ENCODE measurements around the gene MRPS25. TPM values are rescaled to one million over a fixed set of nuclear protein-coding genes. Genes with fewer than 3 reads are reported as not detected.

The MRPS25 gene
- total RNA-seq, 1 donor from 2014 or later = 85.9 TPM

DNA sequence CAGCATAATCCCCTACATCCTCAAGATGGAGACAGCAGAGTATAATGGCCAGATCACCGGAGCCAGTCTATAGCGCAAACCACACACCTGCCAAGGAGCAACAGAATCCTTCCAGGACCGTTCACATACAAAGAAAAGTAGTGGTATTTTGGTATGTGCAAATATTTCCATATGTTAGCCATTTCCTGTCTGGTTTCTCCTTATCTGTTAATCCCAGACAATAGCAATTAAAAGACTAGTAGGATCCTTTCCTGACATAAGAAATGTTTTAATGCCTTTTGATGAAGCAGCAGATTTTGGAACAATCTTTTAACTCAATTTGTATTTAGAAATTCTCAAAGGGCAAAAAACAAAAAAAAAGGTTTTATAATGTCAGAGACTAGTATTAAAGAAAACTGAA, 22.2 kb downstream of the MRPS25 start:
- Mint-ChIP-seq H3K27me3 (no peaks in the 10 kb centered on the region), H3K4me1 (peaks cover 5% of the 10 kb centered on the region), H3K27ac (no peak overlapping the region), H3K4me3 (no peak overlapping the region), H3K36me3 (ENCODE audit: low read depth) (peaks cover 94% of the 10 kb centered on the region), H3K9me3 (no peaks in the 10 kb centered on the region)
- no peak for TF ChIP-seq CTCF (IDR thresholded peaks at IDR 0.05)
- ATAC-seq (ENCODE audit: low read depth) = no peak
- no peak for DNase-seq
- intact Hi-C loops (cut with micrococcal nuclease) = no loop called here
- POLR2A ChIA-PET = no interaction called here
- CTCF ChIA-PET = no interaction called here

- intact Hi-C loops (cut with micrococcal nuclease) = no loop called here
- Mint-ChIP-seq H3K9me3 (no peaks in the 10 kb centered on the region), H3K36me3 (ENCODE audit: low read depth) (peaks cover 95% of the 10 kb centered on the region), H3K4me1 (peaks cover 5% of the 10 kb centered on the region), H3K4me3 (no peak overlapping the region), H3K27ac (no peak overlapping the region), H3K27me3 (no peaks in the 10 kb centered on the region)
- TF ChIP-seq CTCF (IDR thresholded peaks at IDR 0.05) = no peak
- ChIA-PET CTCF (no interaction called here), POLR2A (no interaction called here)
- DNase-seq (no peak), ATAC-seq (ENCODE audit: low read depth) (no peak)
These were observed 23.2 kb downstream of the MRPS25 start for GRCh38 chr3:15041950-15042349.

DNA sequence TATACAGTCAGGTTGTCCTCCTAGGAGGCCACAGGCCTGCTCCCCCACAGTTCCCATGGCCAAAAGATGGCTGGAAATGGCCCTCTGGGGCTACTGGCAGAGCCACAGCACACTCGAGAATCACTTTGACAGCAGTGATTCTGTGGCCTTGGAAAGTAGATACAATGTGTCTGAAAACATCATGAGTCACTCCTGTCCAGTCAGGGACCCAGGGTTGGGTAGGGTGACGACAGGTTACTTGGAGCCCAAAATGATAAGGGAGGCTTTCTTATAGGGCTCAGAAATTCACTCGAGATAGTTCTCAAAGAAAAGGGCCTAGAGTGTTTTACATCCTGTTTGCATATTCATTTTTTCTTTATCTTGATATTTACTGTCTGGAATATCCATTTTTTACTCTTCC, 24.3 kb downstream of the MRPS25 start:
- Mint-ChIP-seq H3K27me3 (no peaks in the 10 kb centered on the region), H3K4me1 (peaks cover 5% of the 10 kb centered on the region), H3K27ac (peak overlapping the region; percentile 18), H3K4me3 (no peak overlapping the region), H3K9me3 (no peaks in the 10 kb centered on the region), H3K36me3 (ENCODE audit: low read depth) (peaks cover 94% of the 10 kb centered on the region)
- no peak for TF ChIP-seq CTCF (IDR thresholded peaks at IDR 0.05)
- ChIA-PET POLR2A (no interaction called here), CTCF (no interaction called here)
- DNase-seq (no peak), ATAC-seq (ENCODE audit: low read depth) (no peak)
- intact Hi-C loops (cut with micrococcal nuclease) = no loop called here

- Mint-ChIP-seq H3K4me3 (no peak overlapping the region), H3K36me3 (ENCODE audit: low read depth) (peaks cover 88% of the 10 kb centered on the region), H3K27ac (no peak overlapping the region), H3K9me3 (no peaks in the 10 kb centered on the region), H3K27me3 (no peaks in the 10 kb centered on the region), H3K4me1 (no peaks in the 10 kb centered on the region)
- ATAC-seq (ENCODE audit: low read depth) = no peak
- intact Hi-C loops (cut with micrococcal nuclease) = no loop called here
- no peak for DNase-seq
- TF ChIP-seq CTCF (IDR thresholded peaks at IDR 0.05) = no peak
- ChIA-PET CTCF (no interaction called here), POLR2A (interaction anchor here (1.4 kb wide), 1 partner anchor 27 kb away, joined by 3 read pairs; the partner anchor contains the start of gene MRPS25)
These were observed 26.8 kb downstream of the MRPS25 start for GRCh38 chr3:15038306-15038705.

GRCh38 chr3:15033103-15033502, 32.0 kb downstream of the MRPS25 start:
- Mint-ChIP-seq H3K27me3 (no peaks in the 10 kb centered on the region), H3K4me1 (no peaks in the 10 kb centered on the region), H3K4me3 (no peak overlapping the region), H3K36me3 (ENCODE audit: low read depth) (peaks cover 87% of the 10 kb centered on the region), H3K27ac (no peak overlapping the region), H3K9me3 (no peaks in the 10 kb centered on the region)
- POLR2A ChIA-PET = interaction anchor here (0.6 kb wide), 1 partner anchor 93 kb away, joined by 7 read pairs; no protein-coding TSS in a partner anchor
- no peak for DNase-seq
- CTCF ChIA-PET = no interaction called here
- ATAC-seq (ENCODE audit: low read depth) = no peak
- no peak for TF ChIP-seq CTCF (IDR thresholded peaks at IDR 0.05)
- intact Hi-C loops (cut with micrococcal nuclease) = no loop called here
